Heart left ventricle (tissue), 13 donors: ENCODE results near the gene ACADM.

ENCODE experiments used
- CTCF ChIP-seq, 12 donors: fragments of 200-600 bp; sonication (generic) in 4 of 12; IDR thresholded peaks; one replicate each; pipeline versions ENCODE4 v1.5.0 to v1.8.0; 2018 to 2022; ENCODE audit warnings: antibody characterized with exemption in 12 of 12, mild to moderate bottlenecking in 5 of 12
- POLR2A ChIP-seq, 2 donors: fragments of 450-650 bp; IDR thresholded peaks; one replicate each; pipeline ENCODE4 v1.6.1; 2017; ENCODE audit warnings: antibody characterized with exemption in 2 of 2, mild to moderate bottlenecking in 2 of 2, moderate library complexity in 2 of 2
- donor health status: ischemic (EF 13 %, LVEDD 7.1; RV severe dilation, severe dysfunction).
- donor health status: DM: no; HTN: yes; CAD: no.
- donor health status: DM: no; HTN: no; CAD: no.
- donor health status: ischemic (EF 25% LVEDD 6.9; RV normal size, moderate dysfunction).
- donor health status: ischemic (EF 25% LVEDD 5.7; RV mildly dilated, moderate dysfunction).
- donor health status: ischemic (EF 35%, LVEDD 5.7; RV mildly dilated, moderate dysfunction).
- donor health status: nonischemic (EF 11% LVEDD 7.7; RV severe dilation, severe dysfunction).
- donor health status: DM: yes; HTN: yes; CAD: no.
- donor health status: PGD.
- donor health status: ischemic (EF 29% LVEDD 5.4; RV normal size, mild dysfunction).
- donor health status: nonischemic (EF 23%, LVEDD 6.1; RV moderate dilation, normal function).

- TF ChIP-seq CTCF (IDR thresholded peaks at IDR 0.05) (no peak), POLR2A (IDR thresholded peaks at IDR 0.05) (peak in 1 of 2 donors; percentile 88)
These were observed 61.7 kb downstream of the ACADM start, which contains the start of gene RABGGTB for GRCh38 chr1:75785983-75786853.
